Adrenal gland (tissue), 5 donors: ENCODE measurements around the gene SLC13A3.

Source experiments
- CTCF ChIP-seq, 6 experiments: fragments of 450-650 bp in 4 of 6; fragments of 200-600 bp in 2 of 6; sonication (generic) in 1 of 6; IDR thresholded peaks; 1 replicate in 5 of 6; 2 replicates in 1 of 6; pipeline versions ENCODE4 v1.5.1 to v1.8.0; 2016 to 2021; ENCODE audit warnings: antibody characterized with exemption in 6 of 6, mild to moderate bottlenecking in 2 of 6, moderate library complexity in 1 of 6
- POLR2A ChIP-seq, 2 donors: fragments of 450-650 bp; IDR thresholded peaks; one replicate each; pipeline ENCODE4 v1.6.1; 2017; ENCODE audit warnings: antibody characterized with exemption in 2 of 2, mild to moderate bottlenecking in 2 of 2, moderate library complexity in 1 of 2
- donor health status: DM: no; HTN: no; CAD: no.

GRCh38 chr20:46626758-46627157 lies 24.5 kb downstream of the SLC13A3 start:
- TF ChIP-seq CTCF (IDR thresholded peaks at IDR 0.05) (no peak), POLR2A (IDR thresholded peaks at IDR 0.05) (no peak)
